Activated naive CD8-positive, alpha-beta T cell treated with anti-CD3 and anti-CD28 coated beads, Interleukin-2, amount 10 ng/mL, durations not matched to agents 7 days and 5 days (primary cell): ENCODE results near the gene PRPF31. TPM values are rescaled to one million over a fixed set of nuclear protein-coding genes. Genes with fewer than 3 reads are reported as not detected.
A peak's percentile ranks its signal among the peaks of the same experiment; 100 is the strongest.

ENCODE experiments used
- ATAC-seq: fragments of 150-1000 bp; cut with Tn5 transposase; one replicate; pipeline ENCODE4 v1.10.0; 2021; ENCODE audit warnings: low read depth, moderate library complexity
- POLR2A ChIA-PET: fragments of 350-600 bp; sonication (Branson Sonifier 250); formaldehyde crosslinking; loops from one replicate; lab custom pipeline; 2021; ENCODE audit warnings: antibody characterized with exemption; lab: Charles Lee
- DNase-seq: peaks from one replicate; pipeline ENCODE4 v3.0.0; 2021
- H3K27ac Mint-ChIP-seq: one replicate; pipeline ENCODE4 v1.8.0; 2022; ENCODE audit warnings: mild to moderate bottlenecking, mixed read lengths
- H3K27me3 Mint-ChIP-seq: one replicate; pipeline ENCODE4 v1.8.0; 2022; ENCODE audit warnings: mild to moderate bottlenecking, moderate library complexity, mixed read lengths
- H3K36me3 Mint-ChIP-seq: one replicate; pipeline ENCODE4 v1.8.0; 2021; ENCODE audit warnings: mild to moderate bottlenecking, mixed read lengths
- H3K4me1 Mint-ChIP-seq: one replicate; pipeline ENCODE4 v1.8.0; 2021; ENCODE audit warnings: mixed read lengths
- H3K4me3 Mint-ChIP-seq: one replicate; pipeline ENCODE4 v1.8.0; 2022; ENCODE audit warnings: mild to moderate bottlenecking, moderate library complexity, mixed read lengths
- H3K9me3 Mint-ChIP-seq: one replicate; pipeline ENCODE4 v1.8.0; 2021; ENCODE audit warnings: mixed read lengths
- total RNA-seq, 2 experiments: library from RNA; stranded (reverse); gene quantifications; one replicate each; pipeline ENCODE4 v1.2.3, GENCODE V29; 2021

Gene PRPF31
- total RNA-seq, 2 experiments from 2014 or later, result 66.3 to 69.3 TPM

DNA sequence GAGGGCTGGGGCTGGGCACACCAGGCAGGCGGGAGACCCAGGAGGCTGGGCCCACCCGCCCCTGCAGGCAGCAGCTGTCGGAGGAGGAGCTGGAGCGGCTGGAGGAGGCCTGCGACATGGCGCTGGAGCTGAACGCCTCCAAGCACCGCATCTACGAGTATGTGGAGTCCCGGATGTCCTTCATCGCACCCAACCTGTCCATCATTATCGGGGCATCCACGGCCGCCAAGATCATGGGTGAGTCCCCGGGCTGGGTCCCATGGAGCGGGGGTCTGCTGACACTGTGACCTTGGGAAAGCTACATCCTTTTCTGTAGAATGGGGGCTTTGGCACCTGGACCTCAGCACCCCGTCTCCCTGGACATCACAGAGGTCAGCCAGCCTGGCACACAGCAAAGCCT is 8.1 kb downstream of the PRPF31 start:
- Mint-ChIP-seq H3K9me3 (no peaks in the 10 kb centered on the region), H3K4me3 (no peak overlapping the region), H3K27ac (no peak overlapping the region), H3K36me3 (peaks cover 6% of the 10 kb centered on the region), H3K4me1 (no peaks in the 10 kb centered on the region), H3K27me3 (no peaks in the 10 kb centered on the region)
- ATAC-seq, result no peak
- POLR2A ChIA-PET, result no interaction called here
- DNase-seq, result no peak

DNA sequence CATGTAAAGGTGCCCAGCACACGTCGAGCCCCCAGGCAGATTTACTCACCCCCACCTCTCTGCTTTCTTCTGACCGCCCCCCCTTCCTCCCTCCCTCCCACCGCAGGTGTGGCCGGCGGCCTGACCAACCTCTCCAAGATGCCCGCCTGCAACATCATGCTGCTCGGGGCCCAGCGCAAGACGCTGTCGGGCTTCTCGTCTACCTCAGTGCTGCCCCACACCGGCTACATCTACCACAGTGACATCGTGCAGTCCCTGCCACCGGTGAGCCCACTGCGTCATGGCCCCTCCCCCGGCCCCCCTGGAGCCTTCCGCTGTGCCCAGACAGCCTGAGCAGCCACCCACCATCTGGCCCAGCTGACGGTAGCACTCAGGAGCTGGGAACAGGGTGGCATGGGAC is 8.8 kb downstream of the PRPF31 start:
- Mint-ChIP-seq H3K4me3 (no peak overlapping the region), H3K36me3 (peaks cover 6% of the 10 kb centered on the region), H3K27me3 (no peaks in the 10 kb centered on the region), H3K9me3 (no peaks in the 10 kb centered on the region), H3K27ac (no peak overlapping the region), H3K4me1 (no peaks in the 10 kb centered on the region)
- ATAC-seq (no peak), DNase-seq (no peak)
- POLR2A ChIA-PET, result no interaction called here

GRCh38 chr19:54125713-54126112 is 10.2 kb downstream of the PRPF31 start:
- Mint-ChIP-seq H3K36me3 (peaks cover 6% of the 10 kb centered on the region), H3K4me3 (no peak overlapping the region), H3K4me1 (no peaks in the 10 kb centered on the region), H3K27me3 (no peaks in the 10 kb centered on the region), H3K27ac (no peak overlapping the region), H3K9me3 (no peaks in the 10 kb centered on the region)
- DNase-seq, result no peak
- ATAC-seq, result no peak
- POLR2A ChIA-PET, result no interaction called here

DNA sequence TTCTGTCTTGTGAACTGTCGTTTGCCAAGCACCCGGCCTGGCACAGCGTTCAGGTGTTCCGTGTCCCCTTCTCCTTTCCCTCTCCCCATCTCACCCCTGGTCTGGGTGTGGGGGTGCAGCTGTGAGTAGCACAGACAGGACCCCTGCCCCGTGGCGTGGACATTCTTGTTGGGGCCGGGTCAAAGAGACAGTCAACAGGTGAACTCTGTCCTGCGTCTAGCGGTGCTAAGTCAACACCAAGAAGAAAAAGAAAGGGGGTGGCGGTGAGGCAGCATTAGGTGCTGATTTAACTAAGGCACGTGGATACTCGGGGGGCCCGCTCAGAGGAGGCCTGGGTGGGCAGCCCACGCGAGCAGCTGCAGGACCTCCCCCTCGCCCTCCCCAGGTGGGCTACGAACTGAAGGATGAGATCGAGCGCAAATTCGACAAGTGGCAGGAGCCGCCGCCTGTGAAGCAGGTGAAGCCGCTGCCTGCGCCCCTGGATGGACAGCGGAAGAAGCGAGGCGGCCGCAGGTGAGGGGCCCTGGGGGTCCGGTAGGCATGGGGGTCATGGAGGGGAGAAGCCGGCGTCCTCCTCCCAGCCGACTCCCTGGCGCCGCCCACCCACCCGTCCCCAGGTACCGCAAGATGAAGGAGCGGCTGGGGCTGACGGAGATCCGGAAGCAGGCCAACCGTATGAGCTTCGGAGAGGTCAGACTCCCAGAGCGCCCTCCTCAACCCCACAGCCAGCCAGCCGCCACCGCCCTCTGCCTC is 12.3 kb downstream of the PRPF31 start:
- no peak for DNase-seq
- Mint-ChIP-seq H3K27ac (no peak overlapping the region), H3K27me3 (no peaks in the 10 kb centered on the region), H3K9me3 (no peaks in the 10 kb centered on the region), H3K4me3 (no peak overlapping the region), H3K36me3 (peaks cover 4% of the 10 kb centered on the region), H3K4me1 (no peaks in the 10 kb centered on the region)
- ATAC-seq, result no peak
- POLR2A ChIA-PET, result no interaction called here

GRCh38 chr19:54128441-54128725 is 12.8 kb downstream of the PRPF31 start:
- DNase-seq, result no peak
- H3K4me3 Mint-ChIP-seq, result no peak overlapping the region
- no peak overlapping the region for H3K27ac Mint-ChIP-seq
- H3K27me3 Mint-ChIP-seq, result no peaks in the 10 kb centered on the region
- no peaks in the 10 kb centered on the region for H3K4me1 Mint-ChIP-seq
- ATAC-seq, result no peak
- peaks cover 2% of the 10 kb centered on the region for H3K36me3 Mint-ChIP-seq
- H3K9me3 Mint-ChIP-seq, result no peaks in the 10 kb centered on the region
- POLR2A ChIA-PET, result no interaction called here

DNA sequence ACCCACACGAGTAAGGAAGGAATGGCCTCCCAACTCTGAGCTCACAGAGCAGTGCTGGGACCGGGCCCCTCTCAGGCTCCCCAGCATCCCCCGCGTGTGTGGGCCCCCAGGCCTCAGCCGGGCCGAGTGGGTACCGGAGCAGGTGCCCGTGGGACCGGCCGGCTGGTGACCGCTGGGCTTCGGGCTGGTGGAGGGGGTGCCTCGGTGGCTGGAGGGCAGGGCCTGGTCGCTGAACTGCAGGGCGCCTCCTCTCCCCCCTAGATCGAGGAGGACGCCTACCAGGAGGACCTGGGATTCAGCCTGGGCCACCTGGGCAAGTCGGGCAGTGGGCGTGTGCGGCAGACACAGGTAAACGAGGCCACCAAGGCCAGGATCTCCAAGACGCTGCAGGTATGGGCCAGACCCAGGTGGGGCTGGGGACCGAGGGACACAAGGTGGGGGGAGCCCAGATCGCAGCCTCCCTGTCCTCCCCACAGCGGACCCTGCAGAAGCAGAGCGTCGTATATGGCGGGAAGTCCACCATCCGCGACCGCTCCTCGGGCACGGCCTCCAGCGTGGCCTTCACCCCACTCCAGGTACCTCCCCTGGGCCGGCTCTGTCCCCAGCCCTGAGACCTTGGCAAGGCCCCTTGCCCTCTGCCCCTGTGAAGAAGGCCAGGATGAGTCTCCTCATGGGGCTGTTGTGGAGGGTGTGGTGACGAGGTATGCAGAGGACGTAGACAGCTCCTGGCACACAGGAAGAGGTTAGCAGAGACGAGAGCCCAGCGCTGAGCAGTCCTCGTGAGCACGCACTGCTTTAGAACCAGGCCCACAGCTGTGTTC is 13.5 kb downstream of the PRPF31 start:
- DNase-seq (no peak), ATAC-seq (no peak)
- no peak overlapping the region for H3K4me3 Mint-ChIP-seq
- no peaks in the 10 kb centered on the region for H3K4me1 Mint-ChIP-seq
- H3K36me3 Mint-ChIP-seq, result peaks cover 1% of the 10 kb centered on the region
- POLR2A ChIA-PET, result no interaction called here
- H3K27ac Mint-ChIP-seq, result no peak overlapping the region
- H3K27me3 Mint-ChIP-seq, result no peaks in the 10 kb centered on the region
- no peaks in the 10 kb centered on the region for H3K9me3 Mint-ChIP-seq

DNA sequence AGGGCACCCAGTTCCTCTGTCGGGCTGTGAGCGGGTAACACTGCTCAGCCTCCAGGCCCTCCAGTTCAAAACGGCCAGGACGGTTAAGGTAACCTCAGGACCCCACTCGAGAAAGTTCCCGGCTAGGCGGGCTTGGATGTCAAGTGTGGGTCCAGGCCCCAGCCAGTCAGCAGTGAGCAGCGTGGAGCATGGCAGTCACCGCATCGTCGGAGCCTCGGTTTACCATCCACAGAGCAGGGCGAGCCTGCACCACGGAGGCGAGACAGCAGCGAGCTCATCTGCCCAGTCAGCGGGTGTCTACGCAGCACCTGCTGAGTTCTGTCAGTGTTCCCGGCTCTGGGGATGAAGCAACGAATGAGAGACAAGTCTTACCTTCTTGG is 14.1 kb downstream of the PRPF31 start:
- no peak for DNase-seq
- Mint-ChIP-seq H3K9me3 (no peaks in the 10 kb centered on the region), H3K4me1 (peaks cover 3% of the 10 kb centered on the region), H3K4me3 (no peak overlapping the region), H3K27ac (no peak overlapping the region), H3K36me3 (peaks cover 1% of the 10 kb centered on the region), H3K27me3 (no peaks in the 10 kb centered on the region)
- POLR2A ChIA-PET, result no interaction called here
- ATAC-seq, result no peak

DNA sequence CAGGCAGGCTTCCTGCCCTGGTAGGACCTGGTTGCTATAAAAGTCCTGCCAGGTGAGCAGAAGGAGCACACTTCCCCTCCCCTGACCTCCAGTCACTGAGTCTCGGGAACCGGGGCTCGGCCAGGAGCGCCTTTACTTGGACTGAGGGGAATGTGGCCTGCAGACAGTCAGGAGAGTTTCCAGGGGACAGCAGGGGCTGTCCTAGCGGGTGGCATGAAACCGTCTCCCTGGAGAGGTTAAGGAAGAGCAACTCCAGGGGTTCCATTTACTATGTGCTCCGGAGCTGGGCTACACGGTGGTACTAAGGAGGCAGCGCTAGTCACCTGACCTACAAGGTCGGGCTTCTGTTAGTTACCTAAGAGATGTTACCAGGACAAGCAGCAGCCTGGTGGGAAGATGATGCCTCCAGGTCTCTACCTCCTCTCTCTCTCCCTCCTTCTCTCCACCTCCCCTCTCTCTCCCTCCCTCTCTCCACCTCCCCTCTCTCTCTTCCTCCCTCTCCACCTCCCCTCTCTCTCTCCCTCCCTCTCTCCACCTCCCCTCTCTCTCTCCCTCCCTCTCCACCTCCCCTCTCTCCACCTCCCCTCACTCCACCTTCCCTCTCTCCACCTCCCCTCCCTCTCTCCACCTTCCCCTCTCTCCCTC is 17.9 kb downstream of the PRPF31 start:
- Mint-ChIP-seq H3K27ac (no peak overlapping the region), H3K4me3 (no peak overlapping the region), H3K9me3 (no peaks in the 10 kb centered on the region), H3K4me1 (peaks cover 10% of the 10 kb centered on the region), H3K27me3 (no peaks in the 10 kb centered on the region), H3K36me3 (no peaks in the 10 kb centered on the region)
- ATAC-seq (no peak), DNase-seq (no peak)
- POLR2A ChIA-PET, result no interaction called here

DNA sequence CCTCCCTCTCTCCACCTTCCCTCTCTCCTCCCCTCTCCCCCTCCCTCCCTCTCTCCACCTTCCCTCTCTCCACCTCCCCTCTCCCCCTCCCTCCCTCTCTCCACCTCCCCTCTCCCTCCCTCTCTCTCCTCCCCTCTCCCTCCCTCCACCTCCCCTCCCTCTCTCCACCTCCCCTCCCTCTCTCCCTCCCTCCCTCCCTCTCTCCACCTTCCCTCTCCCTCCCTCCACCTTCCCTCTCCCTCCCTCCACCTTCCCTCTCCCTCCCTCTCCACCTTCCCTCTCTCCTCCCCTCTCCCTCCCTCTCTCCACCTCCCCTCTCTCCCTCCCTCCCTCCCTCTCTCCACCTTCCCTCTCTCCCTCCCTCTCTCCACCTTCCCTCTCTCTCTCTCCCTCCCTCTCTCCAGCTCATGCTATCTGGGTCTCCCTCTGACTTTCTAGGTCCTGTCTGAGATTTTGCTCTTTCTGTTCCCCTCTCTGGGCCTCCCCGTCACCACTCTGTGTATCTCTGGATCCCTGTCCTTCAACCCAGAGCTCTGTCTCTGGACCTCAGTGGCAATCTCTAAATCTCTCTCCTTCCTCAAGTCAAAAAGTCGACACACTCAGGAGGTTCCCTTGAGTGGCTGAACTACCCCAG is 18.5 kb downstream of the PRPF31 start:
- DNase-seq, result no peak
- H3K4me1 Mint-ChIP-seq, result peaks cover 16% of the 10 kb centered on the region
- no peaks in the 10 kb centered on the region for H3K9me3 Mint-ChIP-seq
- H3K4me3 Mint-ChIP-seq, result no peak overlapping the region
- ATAC-seq, result no peak
- POLR2A ChIA-PET, result no interaction called here
- H3K27ac Mint-ChIP-seq, result peak overlapping the region; percentile 54
- H3K36me3 Mint-ChIP-seq, result peaks cover under 1% of the 10 kb centered on the region
- H3K27me3 Mint-ChIP-seq, result no peaks in the 10 kb centered on the region

- Mint-ChIP-seq H3K4me1 (peaks cover 28% of the 10 kb centered on the region), H3K27me3 (no peaks in the 10 kb centered on the region)
- no peak for DNase-seq
These were observed 20.7 kb downstream of the PRPF31 start for GRCh38 chr19:54136086-54136863.

GRCh38 chr19:54136864-54137698 is 21.5 kb downstream of the PRPF31 start:
- H3K27ac Mint-ChIP-seq, result peak overlapping the region; percentile 78
- ATAC-seq, result peak; percentile 86
- POLR2A ChIA-PET, result interaction anchor here (0.6 to 4.0 kb wide), 19 partner anchors 13 to 1271 kb away, joined by 3 to 38 read pairs (median 4); partner anchors contain the start of genes LENG1, LENG8, MBOAT7 and NDUFA3
- no peaks in the 10 kb centered on the region for H3K9me3 Mint-ChIP-seq
- peak; percentile 96 for DNase-seq
- no peaks in the 10 kb centered on the region for H3K27me3 Mint-ChIP-seq
- H3K36me3 Mint-ChIP-seq, result peaks cover 2% of the 10 kb centered on the region
- peak overlapping the region; percentile 90 for H3K4me3 Mint-ChIP-seq
- peaks cover 33% of the 10 kb centered on the region for H3K4me1 Mint-ChIP-seq

More at GRCh38 chr19:54136086-54136863, 20.7 kb downstream of the PRPF31 start:
- no peak for ATAC-seq
- H3K9me3 Mint-ChIP-seq, result no peaks in the 10 kb centered on the region
- peaks cover 2% of the 10 kb centered on the region for H3K36me3 Mint-ChIP-seq
- H3K4me3 Mint-ChIP-seq, result peak overlapping the region; percentile 90
- POLR2A ChIA-PET, result interaction anchor here (0.7 to 4.0 kb wide), 13 partner anchors 14 to 1272 kb away, joined by 3 to 38 read pairs (median 7); partner anchors contain the start of genes LENG1, LENG8, MBOAT7 and NDUFA3
- peak overlapping the region; percentile 78 for H3K27ac Mint-ChIP-seq
